GM12874 (cell line): ENCODE results near the gene CLEC3B.

ENCODE experiments used
- TF ChIP-seq, protein P1 (sequence below): IDR thresholded peaks from 2 replicates; pipeline ENCODE4 v1.5.1; 2011; ENCODE audit warnings: low read depth, mild to moderate bottlenecking, control low read depth, low read length, moderate library complexity; ENCODE audit not compliant: insufficient read depth

CLEC3B gene

DNA sequence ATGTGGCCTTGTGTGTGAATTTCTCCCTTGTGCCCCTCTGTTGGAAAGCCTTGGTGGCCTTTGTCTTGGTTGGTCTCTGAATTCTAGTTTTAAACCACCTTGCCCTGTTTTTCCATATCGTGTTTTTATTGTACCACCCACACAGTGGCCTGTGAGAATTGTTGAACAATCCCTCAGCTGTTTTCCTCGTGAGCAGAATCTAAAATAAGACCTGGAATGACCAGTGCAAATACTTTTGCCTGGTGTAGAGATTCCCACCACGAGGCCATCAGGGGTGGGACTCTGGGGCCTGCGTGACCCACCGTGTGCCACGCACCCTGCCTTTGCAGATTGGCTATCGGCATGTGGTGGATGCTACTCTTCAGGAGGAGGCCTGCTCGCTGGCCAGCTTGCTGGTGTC is 19.0 kb upstream of the CLEC3B start:
- TF ChIP-seq, protein P1, sequence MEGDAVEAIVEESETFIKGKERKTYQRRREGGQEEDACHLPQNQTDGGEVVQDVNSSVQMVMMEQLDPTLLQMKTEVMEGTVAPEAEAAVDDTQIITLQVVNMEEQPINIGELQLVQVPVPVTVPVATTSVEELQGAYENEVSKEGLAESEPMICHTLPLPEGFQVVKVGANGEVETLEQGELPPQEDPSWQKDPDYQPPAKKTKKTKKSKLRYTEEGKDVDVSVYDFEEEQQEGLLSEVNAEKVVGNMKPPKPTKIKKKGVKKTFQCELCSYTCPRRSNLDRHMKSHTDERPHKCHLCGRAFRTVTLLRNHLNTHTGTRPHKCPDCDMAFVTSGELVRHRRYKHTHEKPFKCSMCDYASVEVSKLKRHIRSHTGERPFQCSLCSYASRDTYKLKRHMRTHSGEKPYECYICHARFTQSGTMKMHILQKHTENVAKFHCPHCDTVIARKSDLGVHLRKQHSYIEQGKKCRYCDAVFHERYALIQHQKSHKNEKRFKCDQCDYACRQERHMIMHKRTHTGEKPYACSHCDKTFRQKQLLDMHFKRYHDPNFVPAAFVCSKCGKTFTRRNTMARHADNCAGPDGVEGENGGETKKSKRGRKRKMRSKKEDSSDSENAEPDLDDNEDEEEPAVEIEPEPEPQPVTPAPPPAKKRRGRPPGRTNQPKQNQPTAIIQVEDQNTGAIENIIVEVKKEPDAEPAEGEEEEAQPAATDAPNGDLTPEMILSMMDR: no peak

DNA sequence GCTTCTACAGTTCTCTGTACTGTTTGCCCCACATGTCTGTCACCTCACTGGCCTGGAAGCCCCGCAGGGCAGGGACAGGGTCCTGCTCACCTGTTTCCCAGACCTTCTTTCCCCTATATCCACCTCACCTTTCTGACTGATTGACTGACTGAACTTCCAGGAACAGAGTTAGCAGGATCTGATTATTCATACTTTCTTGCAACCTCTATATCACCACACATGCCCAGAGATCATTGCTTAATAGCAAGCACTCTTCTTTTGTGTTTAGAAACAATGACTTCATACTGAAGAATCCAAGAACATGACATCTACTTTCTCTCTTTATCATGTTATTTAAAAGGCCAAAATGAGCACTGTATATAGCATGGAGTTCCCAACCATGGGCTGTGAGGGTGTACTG is 18.0 kb upstream of the CLEC3B start:
- TF ChIP-seq, protein P1: no peak

DNA sequence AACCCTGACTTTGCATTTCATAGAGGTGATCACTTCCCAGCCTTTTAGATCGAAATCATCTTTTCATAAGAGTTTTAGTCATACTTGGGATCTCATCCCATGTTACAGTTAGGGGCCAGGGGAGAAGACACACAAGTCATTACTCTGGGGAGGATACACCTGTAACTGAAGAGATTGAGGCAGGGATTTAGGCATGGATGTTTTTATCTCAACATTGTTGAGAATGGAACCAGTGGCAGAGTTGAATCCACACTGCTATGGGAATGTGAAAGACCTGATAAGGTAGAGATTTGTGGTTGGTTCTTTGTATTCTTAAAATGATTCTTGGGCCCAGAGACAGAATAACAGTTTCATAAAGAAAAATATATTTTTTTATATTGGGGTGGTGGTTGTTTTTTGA is 16.2 kb upstream of the CLEC3B start:
- TF ChIP-seq, protein P1: no peak

DNA sequence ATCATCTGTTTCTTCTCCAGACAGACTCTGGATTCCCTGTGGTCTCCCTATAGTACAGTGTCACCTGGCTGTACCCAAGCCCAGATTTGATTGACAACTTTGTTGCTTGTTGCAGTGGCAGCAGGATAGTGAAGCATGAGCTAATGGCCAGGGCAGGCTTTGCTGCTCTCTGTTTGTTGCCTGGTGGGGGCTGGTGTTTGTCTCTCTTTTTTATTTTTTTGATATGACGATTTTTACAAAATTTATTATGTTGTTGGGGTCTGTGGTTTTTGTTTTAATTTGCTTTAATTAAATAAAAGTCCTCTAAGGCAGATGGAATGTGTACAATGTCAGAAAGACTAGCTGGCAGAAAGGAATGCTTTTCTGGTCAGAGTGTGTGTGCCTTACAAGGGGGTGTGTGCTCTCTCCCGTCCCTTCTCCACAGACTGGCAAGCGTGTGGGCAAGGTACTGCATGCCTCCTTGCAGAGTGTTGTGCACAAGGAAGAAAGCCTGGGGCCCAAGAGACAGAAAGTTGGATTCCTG is 15.2 kb upstream of the CLEC3B start:
- TF ChIP-seq, protein P1: no peak

DNA sequence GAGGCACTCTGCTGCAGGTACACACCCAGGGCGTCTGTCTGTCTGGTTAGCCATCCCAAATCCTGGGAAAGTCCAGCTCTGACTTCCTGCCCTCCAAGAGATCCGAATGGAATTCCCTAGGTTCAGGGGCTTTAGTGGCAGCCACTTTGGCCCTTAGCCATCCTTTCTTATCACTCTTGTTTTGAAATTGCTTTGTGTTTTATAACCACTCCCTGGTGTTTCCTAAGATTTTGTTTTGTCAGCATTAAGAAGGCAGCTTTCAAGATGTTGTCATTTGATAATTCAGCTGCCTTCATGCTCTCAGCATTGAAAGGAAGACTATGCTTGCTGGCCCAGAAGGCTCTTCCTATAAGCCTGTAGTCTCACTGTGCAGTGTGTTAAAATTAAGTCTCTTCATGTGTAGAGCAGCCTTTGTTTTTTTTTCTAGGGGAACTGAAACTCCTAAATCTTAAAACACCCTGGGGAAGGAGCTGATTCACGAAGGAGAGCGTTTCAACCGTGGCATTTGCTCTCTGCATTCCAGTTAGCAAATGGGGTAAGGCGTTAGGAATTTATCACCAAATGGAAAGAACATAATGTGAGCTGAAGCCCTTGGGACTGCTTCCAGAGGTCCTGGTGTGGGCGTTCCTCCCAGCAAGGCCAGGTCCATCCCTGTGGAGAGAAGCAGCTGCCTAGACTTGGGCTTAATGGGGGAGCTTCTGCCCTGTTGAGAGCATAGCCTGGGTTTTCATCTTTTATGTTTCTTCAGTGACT is 14.2 kb upstream of the CLEC3B start:
- TF ChIP-seq, protein P1: no peak

DNA sequence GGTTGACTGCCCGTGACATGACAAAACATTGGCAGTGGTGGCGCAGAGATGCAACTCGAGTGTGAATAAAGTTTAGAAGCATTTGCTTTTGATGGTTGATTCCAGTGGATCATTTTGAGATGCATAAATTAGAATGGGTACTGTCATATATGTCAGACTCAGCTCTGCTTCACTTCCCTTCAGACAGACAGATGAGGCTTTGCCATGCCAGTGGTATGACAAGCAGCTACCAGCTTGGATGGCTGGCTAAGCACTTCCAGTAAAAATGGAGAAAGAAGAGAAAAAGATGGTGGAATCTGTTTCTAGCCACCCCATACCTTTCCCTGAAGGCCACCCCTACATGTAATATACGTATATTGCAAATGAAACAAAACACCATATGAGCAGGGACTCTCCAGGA is 13.5 kb upstream of the CLEC3B start:
- TF ChIP-seq, protein P1: no peak

DNA sequence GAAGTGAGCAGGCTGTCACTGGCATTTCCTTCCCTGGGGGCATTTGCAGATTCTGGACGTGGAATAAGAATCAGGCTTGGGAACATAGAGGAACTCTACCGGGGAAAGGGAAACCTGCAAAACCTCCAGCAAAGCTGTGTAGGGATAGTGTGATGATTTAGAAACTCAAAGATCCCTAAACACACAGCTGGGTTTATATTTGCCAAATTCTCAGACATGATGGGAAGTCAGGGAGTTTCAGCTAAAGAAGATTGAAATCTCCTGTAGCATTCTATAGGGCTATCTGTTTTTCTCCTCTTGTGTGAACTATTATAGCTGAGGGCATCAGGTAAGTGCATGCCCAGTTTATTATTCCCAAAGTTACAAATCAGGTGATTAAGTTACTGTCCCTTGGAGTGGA is 9.2 kb upstream of the CLEC3B start:
- TF ChIP-seq, protein P1: no peak
